Breast epithelium (tissue), 4 donors: ENCODE data around the gene LHFPL3. TPM values are rescaled to one million over a fixed set of nuclear protein-coding genes. Genes with fewer than 3 reads are reported as not detected.

ENCODE experiments used
- DNase-seq, 2 donors: peaks; one replicate each; pipeline ENCODE4 v3.0.0-alpha.2; 2019; ENCODE audit warnings: low spot score in 2 of 2
- H3K27ac ChIP-seq, 2 donors: fragments of 200-600 bp; sonication (generic) in 1 of 2; one replicate each; pipeline ENCODE4 v1.5.1; 2016 to 2019; ENCODE audit warnings: mild to moderate bottlenecking in 1 of 2
- H3K27me3 ChIP-seq, 2 donors: fragments of 200-600 bp; sonication (generic) in 1 of 2; one replicate each; pipeline versions ENCODE4 v1.5.1 to v1.6.0; 2017 to 2019; ENCODE audit warnings: control low read depth in 1 of 2, mild to moderate bottlenecking in 1 of 2
- H3K36me3 ChIP-seq: fragments of 200-600 bp; one replicate; pipeline ENCODE4 v1.5.1; 2019
- H3K4me1 ChIP-seq, 2 donors: fragments of 200-600 bp; sonication (generic); one replicate each; pipeline ENCODE4 v1.5.1; 2016 to 2019; ENCODE audit warnings: control low read depth in 1 of 2
- H3K4me3 ChIP-seq, 3 donors: fragments of 200-600 bp; sonication (generic); 1 replicate in 2 of 3; 2 replicates in 1 of 3; pipeline ENCODE4 v1.5.1; 2016 to 2019; ENCODE audit warnings: mild to moderate bottlenecking in 3 of 3, moderate library complexity in 2 of 3
- H3K9me3 ChIP-seq, 2 donors: fragments of 200-600 bp; sonication (generic) in 1 of 2; one replicate each; pipeline ENCODE4 v1.5.1; 2016 to 2019; ENCODE audit warnings: control low read depth in 1 of 2
- POLR2A ChIP-seq: fragments of 450-650 bp; IDR thresholded peaks from one replicate; pipeline ENCODE4 v1.6.1; 2016; ENCODE audit warnings: antibody characterized with exemption, mild to moderate bottlenecking, moderate library complexity
- POLR2AphosphoS5 ChIP-seq, 3 donors: sonication (generic); formaldehyde crosslinking; IDR thresholded peaks; one replicate each; pipeline ENCODE4 v1.6.1; 2017; ENCODE audit warnings: antibody characterized with exemption in 3 of 3
- intact Hi-C: fragments of 100-400 bp; cut with DNase I; formaldehyde crosslinking; loops from one replicate; pipeline ENCODE4 v1.15.1; 2023; ENCODE audit warnings: low total_unique reads
- total RNA-seq, 3 donors: library from RNA; depleted of rRNA; stranded (reverse); fragments of >200 nt; gene quantifications; one replicate each; pipeline ENCODE4 v1.1.0, GENCODE V29; 2016
- TF ChIP-seq, protein P1 (sequence below), 3 donors: fragments of 450-650 bp; IDR thresholded peaks; one replicate each; pipeline ENCODE4 v1.5.1; 2016 to 2017; ENCODE audit warnings: antibody characterized with exemption in 3 of 3, mild to moderate bottlenecking in 3 of 3, moderate library complexity in 3 of 3

LHFPL3 gene
- total RNA-seq, 3 donors from 2014 or later: not detected

DNA sequence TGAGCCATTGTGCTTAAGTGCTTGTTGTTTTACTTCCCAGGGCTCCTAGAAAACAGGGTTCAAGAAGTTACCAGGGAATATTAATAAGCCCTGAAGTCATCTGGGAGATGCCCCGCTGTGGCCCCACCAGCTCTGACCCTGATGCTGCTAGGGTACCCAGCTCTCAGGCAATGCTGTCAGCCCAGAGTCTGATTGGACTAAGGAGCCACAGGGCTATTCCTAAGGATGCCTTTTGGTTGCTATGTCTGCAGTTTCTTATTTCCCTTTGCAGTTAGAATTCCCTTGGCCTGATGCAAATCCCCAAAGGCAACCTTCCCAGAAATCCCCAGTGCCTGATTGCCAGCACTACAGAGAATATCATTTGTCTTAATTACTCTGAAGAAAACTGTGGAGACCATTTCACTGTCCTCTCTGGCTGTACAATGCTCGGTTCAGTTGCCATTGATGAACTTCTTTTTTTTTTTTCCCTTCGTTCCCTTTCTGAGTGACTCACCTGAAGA lies 448.9 kb downstream of the LHFPL3 start:
- TF ChIP-seq, protein P1, sequence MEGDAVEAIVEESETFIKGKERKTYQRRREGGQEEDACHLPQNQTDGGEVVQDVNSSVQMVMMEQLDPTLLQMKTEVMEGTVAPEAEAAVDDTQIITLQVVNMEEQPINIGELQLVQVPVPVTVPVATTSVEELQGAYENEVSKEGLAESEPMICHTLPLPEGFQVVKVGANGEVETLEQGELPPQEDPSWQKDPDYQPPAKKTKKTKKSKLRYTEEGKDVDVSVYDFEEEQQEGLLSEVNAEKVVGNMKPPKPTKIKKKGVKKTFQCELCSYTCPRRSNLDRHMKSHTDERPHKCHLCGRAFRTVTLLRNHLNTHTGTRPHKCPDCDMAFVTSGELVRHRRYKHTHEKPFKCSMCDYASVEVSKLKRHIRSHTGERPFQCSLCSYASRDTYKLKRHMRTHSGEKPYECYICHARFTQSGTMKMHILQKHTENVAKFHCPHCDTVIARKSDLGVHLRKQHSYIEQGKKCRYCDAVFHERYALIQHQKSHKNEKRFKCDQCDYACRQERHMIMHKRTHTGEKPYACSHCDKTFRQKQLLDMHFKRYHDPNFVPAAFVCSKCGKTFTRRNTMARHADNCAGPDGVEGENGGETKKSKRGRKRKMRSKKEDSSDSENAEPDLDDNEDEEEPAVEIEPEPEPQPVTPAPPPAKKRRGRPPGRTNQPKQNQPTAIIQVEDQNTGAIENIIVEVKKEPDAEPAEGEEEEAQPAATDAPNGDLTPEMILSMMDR (IDR thresholded peaks at IDR 0.05): no peak
- TF ChIP-seq POLR2A (no peak), POLR2AphosphoS5 (IDR thresholded peaks at IDR 0.05) (no peak)
- H3K36me3 ChIP-seq: no peaks in the 10 kb centered on the region
- no peaks in the 10 kb centered on the region for H3K9me3 ChIP-seq
- intact Hi-C loops: no loop called here
- DNase-seq: no peak
- H3K4me3 ChIP-seq: no peak overlapping the region
- no peak overlapping the region for H3K27ac ChIP-seq
- no peaks in the 10 kb centered on the region for H3K27me3 ChIP-seq
- H3K4me1 ChIP-seq: no peaks in the 10 kb centered on the region

DNA sequence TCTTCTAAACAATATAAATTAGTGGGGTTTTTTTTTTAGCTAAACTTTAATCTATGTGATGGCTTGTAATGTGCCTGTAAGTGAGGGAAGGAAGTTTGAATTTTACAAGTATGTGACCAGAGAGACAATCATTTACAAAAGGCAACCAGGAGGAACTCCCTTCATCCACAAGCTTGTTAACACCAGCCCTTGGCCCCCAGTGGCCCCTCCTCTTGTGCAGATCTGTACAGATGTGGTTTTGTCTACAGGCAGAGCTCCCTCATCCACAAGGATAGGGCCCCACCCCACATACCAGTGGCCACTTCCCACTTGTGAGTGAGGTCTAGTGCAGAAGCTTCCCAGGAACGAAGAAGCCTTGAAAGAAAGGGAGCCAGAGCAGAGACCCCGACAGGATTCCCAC lies 451.5 kb downstream of the LHFPL3 start:
- no peak for DNase-seq
- intact Hi-C loops: no loop called here
- H3K27me3 ChIP-seq: no peaks in the 10 kb centered on the region
- H3K36me3 ChIP-seq: no peaks in the 10 kb centered on the region
- H3K27ac ChIP-seq: no peak overlapping the region
- H3K4me3 ChIP-seq: no peak overlapping the region
- H3K4me1 ChIP-seq: no peaks in the 10 kb centered on the region
- no peaks in the 10 kb centered on the region for H3K9me3 ChIP-seq
- TF ChIP-seq, protein P1 (IDR thresholded peaks at IDR 0.05): no peak
- TF ChIP-seq POLR2A: no peak

DNA sequence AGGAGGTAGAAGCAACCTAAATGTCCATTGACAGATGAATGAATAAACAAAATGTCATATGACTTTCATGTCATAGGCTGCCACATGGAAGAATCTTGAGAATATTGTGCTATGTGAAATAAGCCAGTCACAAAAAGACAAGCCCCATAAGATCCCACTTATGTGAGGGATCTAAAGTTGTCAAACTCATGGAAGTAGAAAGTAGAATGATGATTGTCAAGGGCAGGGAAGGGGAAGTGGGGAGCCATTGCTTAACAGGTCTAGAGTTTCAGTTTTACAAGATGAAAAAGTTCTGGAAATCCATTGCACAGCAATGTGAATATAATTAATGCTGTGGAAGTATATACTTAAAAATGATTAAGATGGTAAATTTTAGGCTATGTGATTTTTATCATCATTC lies 456.3 kb downstream of the LHFPL3 start:
- TF ChIP-seq, protein P1 (IDR thresholded peaks at IDR 0.05): no peak
- TF ChIP-seq POLR2AphosphoS5 (IDR thresholded peaks at IDR 0.05) (no peak), POLR2A (no peak)
- Histone ChIP-seq H3K27me3 (no peaks in the 10 kb centered on the region), H3K9me3 (no peaks in the 10 kb centered on the region), H3K36me3 (no peaks in the 10 kb centered on the region), H3K4me1 (no peaks in the 10 kb centered on the region), H3K27ac (no peak overlapping the region), H3K4me3 (no peak overlapping the region)
- DNase-seq: no peak
- intact Hi-C loops: no loop called here

- no peak for DNase-seq
- no peaks in the 10 kb centered on the region for H3K4me1 ChIP-seq
- intact Hi-C loops: no loop called here
- no peaks in the 10 kb centered on the region for H3K9me3 ChIP-seq
- H3K4me3 ChIP-seq: no peak overlapping the region
- no peak overlapping the region for H3K27ac ChIP-seq
- H3K27me3 ChIP-seq: no peaks in the 10 kb centered on the region
- TF ChIP-seq, protein P1 (IDR thresholded peaks at IDR 0.05): no peak
- no peak for TF ChIP-seq POLR2AphosphoS5 (IDR thresholded peaks at IDR 0.05)
- TF ChIP-seq POLR2A: no peak
- no peaks in the 10 kb centered on the region for H3K36me3 ChIP-seq
Observed at GRCh38 chr7:104789780-104790179, 461.4 kb downstream of the LHFPL3 start.

DNA sequence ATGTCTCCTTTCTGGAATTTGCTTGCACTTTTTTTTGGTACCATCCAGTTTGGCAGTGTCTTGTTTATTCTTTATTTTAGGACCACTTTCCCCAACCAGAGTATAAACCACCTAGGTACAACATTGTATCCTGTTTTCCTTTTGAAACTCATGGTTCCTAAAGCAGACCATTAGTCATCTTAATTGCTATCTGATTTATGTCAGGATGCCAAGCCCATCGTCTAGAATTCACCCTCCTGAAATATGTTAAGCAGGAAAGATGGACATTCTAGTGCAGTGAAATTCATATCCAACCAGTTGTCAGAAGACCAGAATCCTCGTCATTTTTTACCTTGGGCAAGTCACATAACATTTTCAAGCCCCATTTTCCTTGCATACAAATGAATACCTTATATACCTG lies 462.0 kb downstream of the LHFPL3 start:
- Histone ChIP-seq H3K27ac (no peak overlapping the region), H3K27me3 (no peaks in the 10 kb centered on the region), H3K4me1 (no peaks in the 10 kb centered on the region), H3K36me3 (no peaks in the 10 kb centered on the region), H3K9me3 (no peaks in the 10 kb centered on the region), H3K4me3 (no peak overlapping the region)
- no peak for TF ChIP-seq POLR2AphosphoS5 (IDR thresholded peaks at IDR 0.05)
- TF ChIP-seq POLR2A: no peak
- TF ChIP-seq, protein P1 (IDR thresholded peaks at IDR 0.05): no peak
- no peak for DNase-seq
- intact Hi-C loops: no loop called here
